Fibroblast of gingiva (primary cell): ENCODE measurements around the gene ARHGDIA.
"Not testable (repeated sequence)": the region's sequence is repeated elsewhere in the genome, so short reads cannot be mapped to it uniquely, and the experiment has no call there.

Experiments
- DNase-seq: peaks from one replicate; pipeline ENCODE4 v3.0.0-alpha.2; 2011; ENCODE audit warnings: low read depth

ARHGDIA gene

DNA sequence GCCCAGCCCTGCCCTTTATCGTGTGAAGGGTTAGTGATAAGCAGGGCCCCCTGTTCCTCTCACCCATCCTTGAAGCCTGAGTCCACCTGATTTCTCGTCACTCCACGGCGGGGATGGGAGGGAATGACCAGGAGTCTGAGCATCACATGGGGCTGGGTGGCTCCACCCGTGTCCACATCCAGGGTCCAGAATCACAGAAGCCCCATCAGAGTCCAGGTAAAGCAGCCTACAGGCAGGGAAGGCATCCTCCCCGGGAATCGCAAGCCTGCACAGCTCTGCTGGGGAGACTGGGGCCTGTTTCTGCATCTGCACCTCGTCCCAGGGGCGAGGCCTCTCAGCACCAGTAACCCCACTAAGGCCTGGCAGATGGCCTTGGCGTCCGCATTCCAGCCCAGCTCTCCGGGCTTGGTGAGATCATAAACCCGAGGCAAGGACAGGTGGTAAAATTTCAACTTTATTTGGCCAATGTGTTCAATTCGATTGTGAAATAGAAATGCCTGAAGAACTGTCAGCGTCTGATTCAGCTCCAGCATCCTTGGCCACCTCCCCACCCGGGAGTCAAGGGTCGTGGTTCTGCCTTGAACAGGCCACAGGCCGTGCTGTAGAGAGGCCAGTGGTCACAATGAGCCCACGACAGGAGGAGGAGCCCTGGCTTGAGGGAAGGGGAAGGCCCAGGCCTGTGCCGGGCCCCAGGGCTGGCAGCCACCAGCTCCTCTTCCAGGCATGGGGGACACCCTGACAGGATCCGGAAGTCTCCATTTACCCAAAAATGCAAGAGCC, 28.2 kb downstream of the ARHGDIA start:
- DNase-seq, result peak; percentile 70

DNA sequence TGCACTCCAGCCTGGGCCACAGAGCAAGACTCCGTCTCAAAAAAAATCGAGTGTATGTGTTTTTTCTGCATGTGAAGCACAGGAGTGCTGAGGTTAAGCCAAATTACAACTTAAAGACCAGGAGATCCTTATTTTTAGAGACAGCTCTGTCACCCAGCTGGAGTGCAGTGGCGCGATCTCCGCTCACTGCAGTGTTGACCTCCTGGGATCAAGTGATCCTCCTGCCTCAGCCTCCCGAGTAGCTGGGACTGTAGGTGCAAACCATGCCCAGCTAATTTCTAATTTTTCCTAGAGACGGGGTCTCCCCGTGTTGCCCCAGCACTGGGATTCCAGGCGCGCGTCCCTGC, 28.8 kb downstream of the ARHGDIA start:
- DNase-seq, result no peak

DNA sequence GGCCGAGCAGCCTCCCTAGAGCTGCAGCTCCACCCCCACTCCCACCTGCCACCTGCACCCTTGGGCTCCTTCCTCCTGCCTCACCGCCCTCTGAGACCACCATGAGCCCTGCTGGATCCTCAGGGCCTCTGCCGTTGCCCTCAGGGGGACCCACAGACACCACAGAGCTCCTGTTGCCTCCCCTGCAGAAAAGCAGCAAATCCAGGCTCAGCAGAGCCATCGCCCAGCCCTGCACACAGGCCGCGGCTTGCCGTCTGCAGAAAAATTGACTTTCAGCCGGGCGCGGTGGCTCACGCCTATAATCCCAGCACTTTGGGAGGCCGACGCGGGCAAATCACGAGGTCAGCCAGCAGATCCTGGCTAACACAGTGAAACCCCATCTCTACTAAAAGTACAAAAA, 29.3 kb downstream of the ARHGDIA start:
- DNase-seq, result no peak

- DNase-seq, result no peak
These were observed 30.0 kb downstream of the ARHGDIA start for GRCh38 chr17:81840826-81841778.

GRCh38 chr17:81840059-81840458, 31.1 kb downstream of the ARHGDIA start:
- not testable (repeated sequence) for DNase-seq

- DNase-seq, result no peak
These were observed 31.8 kb downstream of the ARHGDIA start for GRCh38 chr17:81839301-81839700.

DNA sequence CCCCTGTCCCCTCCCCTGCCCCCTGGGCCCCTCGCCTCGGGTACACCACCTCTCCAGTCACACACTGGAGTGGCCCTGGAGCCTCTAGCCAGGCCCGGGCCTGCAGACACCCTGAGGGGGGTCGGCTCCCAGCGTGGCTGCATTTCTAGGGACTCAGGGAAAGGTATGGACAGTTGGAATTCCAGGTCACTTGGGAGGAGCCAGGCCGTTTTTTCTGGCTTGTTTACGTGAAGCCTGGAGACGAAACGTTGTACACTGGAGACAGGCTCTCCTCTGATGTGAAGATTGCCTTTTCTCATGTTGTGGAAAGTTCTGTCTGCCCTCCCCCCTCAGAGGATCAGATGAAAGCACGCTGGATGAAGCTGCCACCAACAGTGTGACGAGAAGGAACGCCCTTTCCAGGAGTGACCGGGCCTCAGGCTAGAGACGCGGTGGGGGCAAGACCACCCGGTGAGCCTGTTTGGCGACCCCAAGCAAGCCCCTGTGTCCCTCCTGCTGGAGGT, 32.3 kb downstream of the ARHGDIA start:
- DNase-seq, result no peak

GRCh38 chr17:81837641-81838040, 33.5 kb downstream of the ARHGDIA start:
- peak; percentile 84 for DNase-seq

- no peak for DNase-seq
These were observed 36.3 kb downstream of the ARHGDIA start, which contains the start of gene PPP1R27 for GRCh38 chr17:81834831-81835267. PPP1R27 (minus strand) TSS chr17:81835050; CDS start chr17:81834953, 97 bp downstream.

GRCh38 chr17:81833921-81834830, 37.0 kb downstream of the ARHGDIA start:
- DNase-seq, result no peak

- peak; percentile 93 for DNase-seq
These were observed 37.8 kb downstream of the ARHGDIA start, which contains the start of gene MCRIP1 for GRCh38 chr17:81833160-81833920. MCRIP1 (minus strand) TSS chr17:81833291; CDS start chr17:81824506, 8,785 bp downstream.

GRCh38 chr17:81832608-81833159, 38.5 kb downstream of the ARHGDIA start:
- no peak for DNase-seq

GRCh38 chr17:81831957-81832607, 39.1 kb downstream of the ARHGDIA start:
- peak; percentile 48 for DNase-seq

DNA sequence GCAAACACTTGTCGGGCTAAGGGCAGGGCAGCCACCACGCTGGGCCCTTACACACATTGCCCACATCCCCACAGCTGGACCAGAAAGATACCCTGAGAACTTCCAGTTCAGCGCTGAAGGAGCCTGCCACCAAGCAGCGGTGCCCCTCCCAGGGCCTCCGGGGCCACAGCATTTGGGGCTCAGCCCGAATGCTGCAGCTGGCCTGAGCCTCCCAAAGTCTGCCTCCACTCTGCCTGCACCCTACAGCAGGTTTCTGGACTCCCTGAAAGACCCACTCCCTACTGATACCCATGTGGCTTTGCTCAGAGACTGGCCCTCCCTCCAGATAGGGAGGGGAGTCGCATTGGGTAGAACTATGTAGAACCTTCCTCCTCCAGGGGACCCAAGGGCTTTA, 39.6 kb downstream of the ARHGDIA start:
- no peak for DNase-seq

DNA sequence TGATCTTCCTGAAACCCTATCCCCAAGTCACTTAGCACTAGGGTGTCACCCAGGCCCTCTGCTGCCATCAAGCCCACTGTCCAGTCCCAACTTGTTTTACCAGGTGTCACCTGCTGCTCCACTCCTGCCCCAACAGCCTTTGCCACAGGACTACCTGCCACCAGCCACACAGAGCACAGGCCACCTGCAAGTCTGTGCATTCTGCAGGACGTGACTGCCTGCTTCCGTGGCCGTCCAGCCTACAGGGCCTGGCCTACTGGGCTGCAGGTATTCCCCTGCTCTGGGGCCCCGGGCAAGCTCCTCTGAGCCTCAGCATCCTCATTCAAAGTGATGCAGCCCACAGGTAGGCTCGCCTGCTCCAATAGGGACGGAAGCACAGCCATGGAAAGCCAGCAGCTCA, 41.3 kb downstream of the ARHGDIA start:
- no peak for DNase-seq

GRCh38 chr17:81828656-81829055, 42.5 kb downstream of the ARHGDIA start:
- no peak for DNase-seq

DNA sequence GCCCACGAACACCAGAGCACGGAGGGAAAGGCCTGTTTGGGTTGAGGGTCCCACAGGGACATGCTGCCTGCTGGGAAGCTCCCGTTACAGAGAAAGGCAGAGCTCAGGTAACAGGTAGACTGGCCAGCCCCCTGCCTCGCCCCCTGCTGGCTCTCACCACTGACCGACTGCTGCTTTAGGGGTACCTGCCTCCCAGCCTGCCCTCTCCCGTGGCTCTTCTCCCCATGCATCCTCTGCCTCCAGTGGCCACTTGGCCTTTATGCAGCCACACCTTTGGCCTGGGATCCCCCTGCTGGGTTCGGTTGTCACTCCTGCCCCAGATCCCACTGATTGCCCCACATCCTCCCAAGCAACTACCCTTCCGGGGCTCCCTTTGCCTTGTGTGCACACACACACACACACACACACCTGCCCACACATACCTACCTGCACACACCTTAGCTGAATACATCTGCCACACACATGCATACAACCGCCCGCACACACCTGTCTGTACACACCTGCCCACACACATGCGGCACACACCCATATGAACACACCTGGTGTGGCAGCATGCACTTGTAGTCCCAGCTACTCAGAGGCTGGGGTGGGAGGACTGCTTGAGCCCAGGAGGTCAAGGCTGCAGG, 45.2 kb downstream of the ARHGDIA start:
- DNase-seq, result no peak

GRCh38 chr17:81824595-81824994, 46.5 kb downstream of the ARHGDIA start:
- no peak for DNase-seq

DNA sequence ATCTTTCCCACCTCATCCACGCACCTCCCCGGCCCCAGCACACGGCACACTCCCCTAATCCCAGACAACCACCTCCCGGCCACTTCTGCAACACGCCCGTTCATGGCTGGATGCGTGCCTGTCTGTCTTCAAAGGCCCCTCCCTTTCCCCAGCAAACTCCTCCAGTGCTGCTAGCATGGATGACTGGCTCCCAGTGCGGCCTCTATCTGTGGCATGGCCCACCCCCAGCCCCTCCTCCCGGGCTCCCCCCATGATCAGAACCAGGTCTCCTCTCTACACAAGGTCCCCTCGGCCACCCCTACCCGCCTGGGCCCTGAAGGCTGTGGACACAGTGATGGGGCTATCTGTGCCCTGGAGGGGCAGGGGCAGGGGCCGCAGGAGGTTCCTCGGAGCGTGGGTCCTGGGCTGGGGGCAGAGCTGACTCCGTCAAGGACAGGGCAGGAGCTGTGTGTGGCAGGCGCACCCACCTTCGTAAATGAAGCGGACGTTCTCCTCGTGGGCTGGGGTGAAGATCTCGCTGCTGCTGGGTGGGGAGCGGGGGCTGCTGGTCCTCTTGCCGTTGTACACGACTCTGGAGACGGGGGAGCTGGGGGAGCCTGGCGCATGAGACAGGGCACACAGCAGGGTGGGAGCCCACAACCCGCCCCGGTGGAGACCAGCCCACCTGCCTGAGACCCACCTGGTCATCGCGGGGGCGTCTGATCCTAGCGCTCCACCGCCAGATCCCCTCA, 47.2 kb downstream of the ARHGDIA start:
- DNase-seq, result no peak
